Suprapubic skin (tissue), 4 donors: ENCODE measurements around the gene SCAPER. TPM values are rescaled to one million over a fixed set of nuclear protein-coding genes. Genes with fewer than 3 reads are reported as not detected.

Experiments used
- DNase-seq, 2 donors: peaks; one replicate each; pipeline ENCODE4 v3.0.0-alpha.2; 2019; ENCODE audit warnings: low spot score in 2 of 2
- H3K27ac ChIP-seq: fragments of 200-600 bp; sonication (generic); one replicate; pipeline ENCODE4 v1.5.1; 2019
- H3K27me3 ChIP-seq: fragments of 200-600 bp; sonication (generic); one replicate; pipeline ENCODE4 v1.5.1; 2019
- H3K36me3 ChIP-seq: fragments of 200-600 bp; sonication (generic); one replicate; pipeline ENCODE4 v1.5.1; 2019
- H3K4me1 ChIP-seq: fragments of 200-600 bp; sonication (generic); one replicate; pipeline ENCODE4 v1.5.1; 2019
- H3K4me3 ChIP-seq: fragments of 200-600 bp; sonication (generic); one replicate; pipeline ENCODE4 v1.5.1; 2019; ENCODE audit warnings: mild to moderate bottlenecking
- H3K9me3 ChIP-seq: fragments of 200-600 bp; sonication (generic); one replicate; pipeline ENCODE4 v1.5.1; 2019
- EP300 ChIP-seq: sonication (generic); formaldehyde crosslinking; IDR thresholded peaks from one replicate; pipeline ENCODE4 v1.6.1; 2017; ENCODE audit warnings: antibody characterized with exemption
- POLR2A ChIP-seq, 2 donors: fragments of 450-650 bp; IDR thresholded peaks; one replicate each; pipeline ENCODE4 v1.6.1; 2017; ENCODE audit warnings: antibody characterized with exemption in 2 of 2, mild to moderate bottlenecking in 2 of 2, moderate library complexity in 2 of 2
- POLR2AphosphoS5 ChIP-seq, 3 donors: sonication (generic); formaldehyde crosslinking; IDR thresholded peaks; one replicate each; pipeline ENCODE4 v1.6.1; 2017; ENCODE audit warnings: antibody characterized with exemption in 3 of 3
- WGBS: methylation state at CpG from one replicate; pipeline ENCODE4 v1.1.5; 2018; 5-methylcytosine and 5-hydroxymethylcytosine counted together
- total RNA-seq, 4 donors: library from RNA; depleted of rRNA; stranded (reverse); fragments of >200 nt; gene quantifications; one replicate each; pipeline ENCODE4 v1.1.0, GENCODE V29; 2016
- TF ChIP-seq, protein P1 (sequence below), 2 donors: fragments of 200-600 bp in 1 of 2; fragments of 450-650 bp in 1 of 2; sonication (generic) in 1 of 2; IDR thresholded peaks; one replicate each; pipeline ENCODE4 v1.5.1; 2016 to 2019; ENCODE audit warnings: antibody characterized with exemption in 2 of 2, mild to moderate bottlenecking in 1 of 2, moderate library complexity in 1 of 2

Gene SCAPER
- total RNA-seq, 4 donors from 2014 or later = 26.3 to 61.4 (median 37.3) TPM

DNA sequence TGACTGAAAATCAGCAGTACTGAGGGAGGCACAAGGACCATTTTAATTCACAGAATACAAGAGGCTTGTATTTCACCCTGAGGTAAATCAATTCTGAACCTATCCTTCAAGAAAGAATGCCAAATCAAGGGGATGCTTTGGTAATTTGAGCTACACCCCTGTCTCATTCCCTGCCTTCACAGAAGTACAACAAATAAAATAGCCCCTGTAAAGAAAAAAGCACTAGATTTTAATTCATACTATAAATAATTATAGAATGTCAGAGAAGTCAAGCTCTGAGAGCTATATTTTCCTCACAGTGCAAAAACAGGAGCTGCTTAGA, 319.6 kb downstream of the SCAPER start:
- Histone ChIP-seq H3K9me3 (peaks cover 8% of the 10 kb centered on the region), H3K27ac (no peak overlapping the region), H3K4me3 (no peak overlapping the region), H3K36me3 (peaks cover 3% of the 10 kb centered on the region), H3K27me3 (no peaks in the 10 kb centered on the region), H3K4me1 (no peaks in the 10 kb centered on the region)
- TF ChIP-seq, protein P1, sequence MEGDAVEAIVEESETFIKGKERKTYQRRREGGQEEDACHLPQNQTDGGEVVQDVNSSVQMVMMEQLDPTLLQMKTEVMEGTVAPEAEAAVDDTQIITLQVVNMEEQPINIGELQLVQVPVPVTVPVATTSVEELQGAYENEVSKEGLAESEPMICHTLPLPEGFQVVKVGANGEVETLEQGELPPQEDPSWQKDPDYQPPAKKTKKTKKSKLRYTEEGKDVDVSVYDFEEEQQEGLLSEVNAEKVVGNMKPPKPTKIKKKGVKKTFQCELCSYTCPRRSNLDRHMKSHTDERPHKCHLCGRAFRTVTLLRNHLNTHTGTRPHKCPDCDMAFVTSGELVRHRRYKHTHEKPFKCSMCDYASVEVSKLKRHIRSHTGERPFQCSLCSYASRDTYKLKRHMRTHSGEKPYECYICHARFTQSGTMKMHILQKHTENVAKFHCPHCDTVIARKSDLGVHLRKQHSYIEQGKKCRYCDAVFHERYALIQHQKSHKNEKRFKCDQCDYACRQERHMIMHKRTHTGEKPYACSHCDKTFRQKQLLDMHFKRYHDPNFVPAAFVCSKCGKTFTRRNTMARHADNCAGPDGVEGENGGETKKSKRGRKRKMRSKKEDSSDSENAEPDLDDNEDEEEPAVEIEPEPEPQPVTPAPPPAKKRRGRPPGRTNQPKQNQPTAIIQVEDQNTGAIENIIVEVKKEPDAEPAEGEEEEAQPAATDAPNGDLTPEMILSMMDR (IDR thresholded peaks at IDR 0.05) = no peak
- TF ChIP-seq EP300 (no peak), POLR2AphosphoS5 (IDR thresholded peaks at IDR 0.05) (no peak), POLR2A (IDR thresholded peaks at IDR 0.05) (no peak)
- DNase-seq = no peak

DNA sequence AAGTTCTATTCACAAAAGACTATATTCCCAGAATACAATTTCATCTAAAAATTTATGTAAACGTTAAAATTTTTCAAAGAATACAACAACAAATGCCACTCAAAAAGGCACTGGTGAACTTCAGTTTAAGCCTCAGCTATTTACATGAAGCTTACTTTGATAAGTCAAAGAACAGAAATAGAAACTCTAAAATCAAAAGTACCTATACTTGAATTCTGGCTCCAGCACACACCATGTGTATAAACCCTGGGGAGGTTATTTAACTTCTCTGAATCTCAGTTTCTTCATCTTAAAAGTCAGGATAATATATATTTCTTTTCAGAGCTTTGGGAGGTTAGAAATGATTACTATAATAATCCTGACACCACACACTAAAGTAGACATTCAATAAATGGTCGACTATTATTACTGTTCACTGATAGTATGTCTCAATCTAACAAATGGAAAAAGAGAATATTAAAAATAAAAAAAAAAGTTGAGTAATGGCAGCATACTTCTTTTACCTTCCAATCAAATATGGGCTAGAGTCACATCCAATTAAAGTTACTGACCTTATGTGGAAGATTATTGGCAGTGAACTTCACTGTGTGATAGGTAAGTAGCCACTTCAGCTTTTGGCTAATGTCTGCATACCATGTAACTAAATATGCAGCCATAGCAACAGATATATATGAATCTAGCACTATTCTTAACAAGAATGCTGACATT, 320.1 kb downstream of the SCAPER start:
- no peak overlapping the region for H3K27ac ChIP-seq
- DNase-seq = no peak
- H3K27me3 ChIP-seq = no peaks in the 10 kb centered on the region
- peaks cover 8% of the 10 kb centered on the region for H3K9me3 ChIP-seq
- 84% methylated on average over 2 of the region's 2 CpGs for WGBS
- H3K4me1 ChIP-seq = no peaks in the 10 kb centered on the region
- TF ChIP-seq, protein P1 (IDR thresholded peaks at IDR 0.05) = no peak
- TF ChIP-seq POLR2A (IDR thresholded peaks at IDR 0.05) (no peak), EP300 (no peak), POLR2AphosphoS5 (IDR thresholded peaks at IDR 0.05) (no peak)
- no peak overlapping the region for H3K4me3 ChIP-seq
- H3K36me3 ChIP-seq = peaks cover 3% of the 10 kb centered on the region

GRCh38 chr15:76582550-76582949, 322.6 kb downstream of the SCAPER start:
- Histone ChIP-seq H3K36me3 (no peaks in the 10 kb centered on the region), H3K27me3 (no peaks in the 10 kb centered on the region), H3K27ac (no peak overlapping the region), H3K4me3 (no peak overlapping the region), H3K9me3 (peaks cover 8% of the 10 kb centered on the region), H3K4me1 (peaks cover 8% of the 10 kb centered on the region)
- DNase-seq = no peak
- TF ChIP-seq POLR2A (IDR thresholded peaks at IDR 0.05) = no peak
- TF ChIP-seq, protein P1 (IDR thresholded peaks at IDR 0.05) = no peak
- TF ChIP-seq POLR2AphosphoS5 (IDR thresholded peaks at IDR 0.05) = no peak
- 95% methylated on average over 5 of the region's 5 CpGs for WGBS

DNA sequence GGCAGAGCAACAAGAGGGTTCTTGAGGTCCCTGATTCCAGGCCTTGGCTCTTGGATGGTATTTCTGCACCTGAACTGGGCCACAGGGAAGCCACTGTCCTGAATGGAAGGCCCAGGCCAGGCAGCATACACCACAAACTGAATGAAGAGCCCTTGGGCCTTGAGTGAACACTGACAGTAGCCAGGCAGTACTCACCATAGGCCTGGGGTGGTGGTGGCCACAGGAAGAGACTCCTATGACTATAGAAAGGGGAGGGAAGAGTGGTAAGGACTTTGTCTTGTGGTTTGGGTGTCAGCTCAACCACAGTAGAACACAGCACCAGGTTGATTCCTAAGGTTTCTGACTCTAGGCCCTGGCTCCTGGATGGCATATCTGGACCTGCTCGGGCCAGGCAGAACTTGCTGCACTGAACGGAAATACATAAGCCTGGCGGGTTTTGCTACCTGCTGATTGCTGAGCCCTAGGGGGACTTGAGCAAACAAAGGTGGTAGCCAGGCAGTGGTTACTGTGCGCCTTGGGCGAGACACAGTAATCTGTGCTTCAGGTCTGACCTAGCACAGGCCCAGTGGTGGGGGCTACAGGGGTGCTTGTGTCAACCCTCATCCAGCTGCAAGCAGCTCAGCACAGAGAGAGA, 327.1 kb downstream of the SCAPER start:
- Histone ChIP-seq H3K27ac (no peak overlapping the region), H3K9me3 (peaks cover 4% of the 10 kb centered on the region), H3K27me3 (no peaks in the 10 kb centered on the region), H3K36me3 (no peaks in the 10 kb centered on the region), H3K4me1 (peaks cover 18% of the 10 kb centered on the region), H3K4me3 (no peak overlapping the region)
- TF ChIP-seq, protein P1 (IDR thresholded peaks at IDR 0.05) = no peak
- TF ChIP-seq POLR2A (IDR thresholded peaks at IDR 0.05) = no peak
- TF ChIP-seq EP300 = no peak
- no peak for TF ChIP-seq POLR2AphosphoS5 (IDR thresholded peaks at IDR 0.05)
- DNase-seq = no peak
- 74% methylated on average over 4 of the region's 5 CpGs for WGBS

DNA sequence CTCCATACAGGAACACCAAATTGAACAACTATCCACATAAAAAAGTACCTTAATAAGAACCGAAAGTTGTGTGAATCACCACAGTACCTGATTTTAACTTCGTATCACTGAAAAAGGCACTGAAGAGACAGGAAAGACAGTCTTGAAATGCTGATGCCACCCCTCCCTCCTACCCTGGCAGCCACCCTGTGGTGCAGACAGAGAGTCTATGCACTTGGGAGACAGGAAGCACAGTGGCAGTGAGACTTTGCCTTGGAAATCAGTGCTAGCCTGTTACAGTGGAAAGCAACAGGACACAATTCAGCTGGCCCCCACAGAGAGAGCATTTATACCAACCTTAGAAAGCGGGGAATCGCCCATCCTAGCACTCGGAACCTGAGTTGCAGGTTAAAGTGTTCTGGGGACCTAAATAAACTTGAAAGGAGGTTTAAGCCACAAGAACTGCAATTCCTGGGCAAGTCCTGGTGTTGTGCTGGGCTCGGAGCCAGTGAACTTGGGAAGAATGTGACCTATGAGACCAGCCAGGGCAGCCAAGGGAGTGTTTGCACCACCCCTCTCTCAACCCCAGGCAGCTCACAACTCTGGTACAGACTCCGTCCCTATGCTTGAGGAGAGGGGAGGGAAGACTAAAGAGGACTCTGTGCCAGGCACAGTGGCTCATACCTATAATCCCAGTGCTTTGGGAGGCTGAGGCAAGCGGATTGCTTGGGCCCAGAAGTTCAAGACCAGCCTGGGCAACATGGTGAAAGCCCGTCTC, 328.4 kb downstream of the SCAPER start:
- no peak overlapping the region for H3K27ac ChIP-seq
- DNase-seq = peak in 1 of 2 donors; percentile 35
- no peak for TF ChIP-seq POLR2A (IDR thresholded peaks at IDR 0.05)
- TF ChIP-seq, protein P1 (IDR thresholded peaks at IDR 0.05) = no peak
- no peaks in the 10 kb centered on the region for H3K27me3 ChIP-seq
- H3K36me3 ChIP-seq = no peaks in the 10 kb centered on the region
- WGBS = 59% methylated on average over 9 of the region's 9 CpGs
- H3K4me1 ChIP-seq = peaks cover 18% of the 10 kb centered on the region
- H3K4me3 ChIP-seq = no peak overlapping the region
- H3K9me3 ChIP-seq = no peaks in the 10 kb centered on the region
